ENCODE results near the gene MYEF2. TPM values are rescaled to one million over a fixed set of nuclear protein-coding genes. Genes with fewer than 3 reads are reported as not detected.

Gene MYEF2
- total RNA-seq, 4 donors from 2014 or later: 3.4 to 16.3 (median 5.9) TPM

- 94% methylated on average over 2 of the region's 2 CpGs for WGBS
- Histone ChIP-seq H3K4me1 (no peaks in the 10 kb centered on the region), H3K27me3 (no peaks in the 10 kb centered on the region), H3K9me3 (no peaks in the 10 kb centered on the region), H3K36me3 (no peaks in the 10 kb centered on the region), H3K4me3 (no peak overlapping the region), H3K27ac (no peak overlapping the region)
- TF ChIP-seq EP300 (IDR thresholded peaks at IDR 0.05): no peak
- TF ChIP-seq, protein P1, sequence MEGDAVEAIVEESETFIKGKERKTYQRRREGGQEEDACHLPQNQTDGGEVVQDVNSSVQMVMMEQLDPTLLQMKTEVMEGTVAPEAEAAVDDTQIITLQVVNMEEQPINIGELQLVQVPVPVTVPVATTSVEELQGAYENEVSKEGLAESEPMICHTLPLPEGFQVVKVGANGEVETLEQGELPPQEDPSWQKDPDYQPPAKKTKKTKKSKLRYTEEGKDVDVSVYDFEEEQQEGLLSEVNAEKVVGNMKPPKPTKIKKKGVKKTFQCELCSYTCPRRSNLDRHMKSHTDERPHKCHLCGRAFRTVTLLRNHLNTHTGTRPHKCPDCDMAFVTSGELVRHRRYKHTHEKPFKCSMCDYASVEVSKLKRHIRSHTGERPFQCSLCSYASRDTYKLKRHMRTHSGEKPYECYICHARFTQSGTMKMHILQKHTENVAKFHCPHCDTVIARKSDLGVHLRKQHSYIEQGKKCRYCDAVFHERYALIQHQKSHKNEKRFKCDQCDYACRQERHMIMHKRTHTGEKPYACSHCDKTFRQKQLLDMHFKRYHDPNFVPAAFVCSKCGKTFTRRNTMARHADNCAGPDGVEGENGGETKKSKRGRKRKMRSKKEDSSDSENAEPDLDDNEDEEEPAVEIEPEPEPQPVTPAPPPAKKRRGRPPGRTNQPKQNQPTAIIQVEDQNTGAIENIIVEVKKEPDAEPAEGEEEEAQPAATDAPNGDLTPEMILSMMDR (IDR thresholded peaks at IDR 0.05): no peak
- TF ChIP-seq POLR2A (IDR thresholded peaks at IDR 0.05): no peak
- no peak for TF ChIP-seq POLR2AphosphoS5 (IDR thresholded peaks at IDR 0.05)
- no peak for DNase-seq (ENCODE audit: low spot score in 2 of 2)
Observed at GRCh38 chr15:48153526-48153925, 24.6 kb downstream of the MYEF2 start.

DNA sequence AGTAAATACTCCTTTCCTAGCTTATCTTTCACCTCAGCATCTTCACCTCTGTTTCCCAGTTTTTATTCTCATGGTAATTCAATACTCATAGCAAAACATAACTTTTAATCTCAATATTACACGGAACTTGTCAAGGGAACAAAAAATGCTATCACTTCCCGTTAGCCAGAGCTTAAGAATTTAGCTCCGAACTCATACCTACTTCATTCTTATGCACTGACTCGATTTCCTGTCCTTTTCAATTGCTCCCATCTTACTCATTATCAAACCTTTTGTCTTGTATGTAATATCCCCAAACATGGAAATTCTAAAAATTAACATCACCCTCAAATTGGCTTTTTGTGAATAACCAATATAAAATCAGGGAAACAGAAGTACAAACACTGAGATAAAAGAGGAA, 28.2 kb downstream of the MYEF2 start:
- H3K4me1 ChIP-seq: no peaks in the 10 kb centered on the region
- H3K27ac ChIP-seq: no peak overlapping the region
- H3K36me3 ChIP-seq: no peaks in the 10 kb centered on the region
- no peak overlapping the region for H3K4me3 ChIP-seq
- TF ChIP-seq POLR2A (IDR thresholded peaks at IDR 0.05): no peak
- TF ChIP-seq EP300 (IDR thresholded peaks at IDR 0.05): no peak
- TF ChIP-seq, protein P1 (IDR thresholded peaks at IDR 0.05): no peak
- TF ChIP-seq POLR2AphosphoS5 (IDR thresholded peaks at IDR 0.05): no peak
- no peaks in the 10 kb centered on the region for H3K9me3 ChIP-seq
- DNase-seq (ENCODE audit: low spot score in 2 of 2): no peak
- H3K27me3 ChIP-seq: no peaks in the 10 kb centered on the region
- 87% methylated on average over 4 of the region's 4 CpGs for WGBS

- Histone ChIP-seq H3K27me3 (no peaks in the 10 kb centered on the region), H3K27ac (no peak overlapping the region), H3K4me1 (peaks cover 5% of the 10 kb centered on the region), H3K36me3 (no peaks in the 10 kb centered on the region), H3K4me3 (no peak overlapping the region), H3K9me3 (no peaks in the 10 kb centered on the region)
- DNase-seq (ENCODE audit: low spot score in 2 of 2): no peak
- TF ChIP-seq POLR2AphosphoS5 (IDR thresholded peaks at IDR 0.05) (no peak), EP300 (IDR thresholded peaks at IDR 0.05) (no peak), POLR2A (IDR thresholded peaks at IDR 0.05) (no peak)
- TF ChIP-seq, protein P1 (IDR thresholded peaks at IDR 0.05): no peak
Observed at GRCh38 chr15:48147358-48147757, 30.7 kb downstream of the MYEF2 start.

DNA sequence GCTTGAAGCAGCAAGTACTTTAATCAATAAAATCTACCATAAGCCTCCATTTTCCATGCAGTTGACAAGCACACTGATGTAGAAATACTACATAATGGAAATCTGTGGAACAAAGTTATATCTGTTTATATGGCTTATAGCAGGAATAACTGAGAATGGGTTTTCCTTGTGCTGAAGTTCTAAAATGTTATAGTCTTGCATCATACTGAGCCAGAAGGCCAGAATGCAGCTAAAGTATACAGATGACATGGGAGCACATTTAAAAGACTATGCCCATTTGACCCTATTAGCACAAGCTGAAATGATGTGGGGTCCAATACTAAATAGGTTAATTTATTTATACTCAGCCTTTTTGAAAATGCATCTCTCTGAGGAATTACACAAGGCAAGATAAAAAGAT, 32.2 kb downstream of the MYEF2 start:
- Histone ChIP-seq H3K4me3 (no peak overlapping the region), H3K9me3 (no peaks in the 10 kb centered on the region), H3K27ac (no peak overlapping the region), H3K4me1 (peaks cover 5% of the 10 kb centered on the region), H3K27me3 (no peaks in the 10 kb centered on the region), H3K36me3 (no peaks in the 10 kb centered on the region)
- no peak for DNase-seq (ENCODE audit: low spot score in 2 of 2)
- TF ChIP-seq, protein P1 (IDR thresholded peaks at IDR 0.05): no peak
- TF ChIP-seq EP300 (IDR thresholded peaks at IDR 0.05): no peak
- no peak for TF ChIP-seq POLR2AphosphoS5 (IDR thresholded peaks at IDR 0.05)
- no peak for TF ChIP-seq POLR2A (IDR thresholded peaks at IDR 0.05)

DNA sequence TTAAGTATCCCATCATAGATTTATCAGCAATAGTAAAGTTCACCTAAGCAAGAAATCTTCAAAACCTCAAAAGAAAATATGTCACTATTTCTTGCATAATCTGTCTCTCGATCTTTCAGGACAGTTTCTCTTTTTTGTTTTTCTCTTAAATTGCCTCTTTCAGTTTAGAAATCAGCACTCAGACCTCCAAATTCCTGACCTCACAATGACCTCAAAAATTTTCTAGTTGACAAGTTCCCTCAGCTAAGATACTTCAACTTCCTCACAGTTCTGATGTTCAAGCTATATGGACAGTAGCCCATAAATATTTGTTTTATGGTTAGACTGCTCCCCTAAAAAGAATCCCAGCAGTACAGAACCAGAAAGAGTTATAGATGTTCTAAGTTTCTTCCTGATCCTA, 33.2 kb downstream of the MYEF2 start:
- H3K4me3 ChIP-seq: no peak overlapping the region
- no peaks in the 10 kb centered on the region for H3K36me3 ChIP-seq
- peaks cover 5% of the 10 kb centered on the region for H3K4me1 ChIP-seq
- H3K9me3 ChIP-seq: no peaks in the 10 kb centered on the region
- H3K27me3 ChIP-seq: no peaks in the 10 kb centered on the region
- 55% methylated on average over 1 of the region's 1 CpG for WGBS
- DNase-seq (ENCODE audit: low spot score in 2 of 2): no peak
- no peak overlapping the region for H3K27ac ChIP-seq
- TF ChIP-seq POLR2AphosphoS5 (IDR thresholded peaks at IDR 0.05): no peak
- no peak for TF ChIP-seq EP300 (IDR thresholded peaks at IDR 0.05)
- no peak for TF ChIP-seq POLR2A (IDR thresholded peaks at IDR 0.05)

DNA sequence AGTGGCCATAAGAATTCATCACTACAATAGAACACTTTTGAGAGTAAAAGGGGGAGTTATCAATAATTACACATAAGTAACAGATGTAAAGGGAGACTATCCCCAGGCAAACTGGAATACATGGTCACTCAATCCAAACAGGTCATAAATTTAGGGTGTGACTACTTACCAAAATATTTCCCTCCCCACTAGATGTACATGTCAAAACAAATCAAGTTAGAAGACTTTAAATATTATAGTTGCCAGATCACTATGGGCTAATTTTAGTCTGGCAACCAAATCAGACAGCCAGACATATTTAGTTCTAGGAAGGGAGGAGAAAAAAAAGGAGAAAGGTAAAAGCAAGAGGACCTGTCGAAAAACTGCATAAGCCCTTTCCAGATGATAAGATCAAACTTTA, 34.2 kb downstream of the MYEF2 start:
- peaks cover 5% of the 10 kb centered on the region for H3K4me1 ChIP-seq
- DNase-seq (ENCODE audit: low spot score in 2 of 2): no peak
- no peaks in the 10 kb centered on the region for H3K9me3 ChIP-seq
- no peak overlapping the region for H3K27ac ChIP-seq
- no peaks in the 10 kb centered on the region for H3K27me3 ChIP-seq
- WGBS: 55% methylated on average over 1 of the region's 1 CpG
- TF ChIP-seq EP300 (IDR thresholded peaks at IDR 0.05) (no peak), POLR2AphosphoS5 (IDR thresholded peaks at IDR 0.05) (no peak), POLR2A (IDR thresholded peaks at IDR 0.05) (no peak)
- TF ChIP-seq, protein P1 (IDR thresholded peaks at IDR 0.05): no peak
- no peaks in the 10 kb centered on the region for H3K36me3 ChIP-seq
- no peak overlapping the region for H3K4me3 ChIP-seq

All from suprapubic skin (tissue), 4 donors.